ENCODE measurements around the gene ZNF763. TPM values are rescaled to one million over a fixed set of nuclear protein-coding genes. Genes with fewer than 3 reads are reported as not detected.

The ZNF763 gene
- total RNA-seq, 2 experiments from 2014 or later = 2.5 to 2.9 TPM

DNA sequence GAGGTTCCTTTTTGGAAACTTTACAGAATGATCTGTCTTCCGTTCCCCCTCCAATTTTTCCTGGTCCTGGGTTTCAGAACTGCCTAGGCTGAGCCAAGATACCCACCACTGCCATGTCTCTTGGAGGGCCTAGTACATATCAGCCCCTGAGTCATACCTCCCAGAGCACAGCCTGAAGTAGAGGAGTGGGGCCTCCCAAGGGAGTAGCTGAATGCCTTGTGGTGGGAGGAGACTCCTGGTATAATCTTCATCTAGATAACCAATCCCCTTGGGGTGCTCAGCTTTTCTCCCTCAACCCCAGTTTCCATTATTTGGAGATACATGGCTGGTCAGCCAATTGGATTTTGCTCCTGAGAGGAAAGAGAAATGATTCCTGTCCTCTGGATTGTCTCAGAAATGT, 30.3 kb downstream of the ZNF763 start:
- no peaks in the 10 kb centered on the region for H3K27me3 Mint-ChIP-seq
- intact Hi-C loops (cut with DNase I, micrococcal nuclease) = no loop called here
- H3K9me3 Mint-ChIP-seq = no peaks in the 10 kb centered on the region
- ATAC-seq (ENCODE audit: poor library complexity) (no peak), DNase-seq (no peak)
- no peak overlapping the region for H3K27ac Mint-ChIP-seq
- TF ChIP-seq, protein P1, sequence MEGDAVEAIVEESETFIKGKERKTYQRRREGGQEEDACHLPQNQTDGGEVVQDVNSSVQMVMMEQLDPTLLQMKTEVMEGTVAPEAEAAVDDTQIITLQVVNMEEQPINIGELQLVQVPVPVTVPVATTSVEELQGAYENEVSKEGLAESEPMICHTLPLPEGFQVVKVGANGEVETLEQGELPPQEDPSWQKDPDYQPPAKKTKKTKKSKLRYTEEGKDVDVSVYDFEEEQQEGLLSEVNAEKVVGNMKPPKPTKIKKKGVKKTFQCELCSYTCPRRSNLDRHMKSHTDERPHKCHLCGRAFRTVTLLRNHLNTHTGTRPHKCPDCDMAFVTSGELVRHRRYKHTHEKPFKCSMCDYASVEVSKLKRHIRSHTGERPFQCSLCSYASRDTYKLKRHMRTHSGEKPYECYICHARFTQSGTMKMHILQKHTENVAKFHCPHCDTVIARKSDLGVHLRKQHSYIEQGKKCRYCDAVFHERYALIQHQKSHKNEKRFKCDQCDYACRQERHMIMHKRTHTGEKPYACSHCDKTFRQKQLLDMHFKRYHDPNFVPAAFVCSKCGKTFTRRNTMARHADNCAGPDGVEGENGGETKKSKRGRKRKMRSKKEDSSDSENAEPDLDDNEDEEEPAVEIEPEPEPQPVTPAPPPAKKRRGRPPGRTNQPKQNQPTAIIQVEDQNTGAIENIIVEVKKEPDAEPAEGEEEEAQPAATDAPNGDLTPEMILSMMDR (IDR thresholded peaks at IDR 0.05) = no peak
- H3K4me3 Mint-ChIP-seq = no peak overlapping the region
- H3K27ac ChIP-seq (ENCODE audit: low read depth in 1 of 2, low read length in 2 of 2) = no peak overlapping the region
- POLR2A ChIA-PET = no interaction called here
- H3K36me3 Mint-ChIP-seq (ENCODE audit: low read depth) = peaks cover 40% of the 10 kb centered on the region
- no peaks in the 10 kb centered on the region for H3K36me3 ChIP-seq (ENCODE audit: insufficient read depth, low read length)
- peaks cover 9% of the 10 kb centered on the region for H3K4me1 ChIP-seq (ENCODE audit: insufficient read depth, low read length)
- no peak overlapping the region for H3K4me3 ChIP-seq (ENCODE audit: low read length)
- H3K9me3 ChIP-seq (ENCODE audit: control insufficient read depth in 1 of 2, insufficient read depth in 1 of 2, low read length in 2 of 2) = no peaks in the 10 kb centered on the region
- H3K27me3 ChIP-seq (ENCODE audit: control insufficient read depth in 1 of 2, insufficient read depth in 2 of 2, low read length in 2 of 2) = no peaks in the 10 kb centered on the region
- CTCF ChIA-PET = interaction anchor here (1.3 kb wide), 1 partner anchor 31 kb away, joined by 3 read pairs; no protein-coding TSS in a partner anchor
- H3K4me1 Mint-ChIP-seq (ENCODE audit: low read depth) = peaks cover 50% of the 10 kb centered on the region

DNA sequence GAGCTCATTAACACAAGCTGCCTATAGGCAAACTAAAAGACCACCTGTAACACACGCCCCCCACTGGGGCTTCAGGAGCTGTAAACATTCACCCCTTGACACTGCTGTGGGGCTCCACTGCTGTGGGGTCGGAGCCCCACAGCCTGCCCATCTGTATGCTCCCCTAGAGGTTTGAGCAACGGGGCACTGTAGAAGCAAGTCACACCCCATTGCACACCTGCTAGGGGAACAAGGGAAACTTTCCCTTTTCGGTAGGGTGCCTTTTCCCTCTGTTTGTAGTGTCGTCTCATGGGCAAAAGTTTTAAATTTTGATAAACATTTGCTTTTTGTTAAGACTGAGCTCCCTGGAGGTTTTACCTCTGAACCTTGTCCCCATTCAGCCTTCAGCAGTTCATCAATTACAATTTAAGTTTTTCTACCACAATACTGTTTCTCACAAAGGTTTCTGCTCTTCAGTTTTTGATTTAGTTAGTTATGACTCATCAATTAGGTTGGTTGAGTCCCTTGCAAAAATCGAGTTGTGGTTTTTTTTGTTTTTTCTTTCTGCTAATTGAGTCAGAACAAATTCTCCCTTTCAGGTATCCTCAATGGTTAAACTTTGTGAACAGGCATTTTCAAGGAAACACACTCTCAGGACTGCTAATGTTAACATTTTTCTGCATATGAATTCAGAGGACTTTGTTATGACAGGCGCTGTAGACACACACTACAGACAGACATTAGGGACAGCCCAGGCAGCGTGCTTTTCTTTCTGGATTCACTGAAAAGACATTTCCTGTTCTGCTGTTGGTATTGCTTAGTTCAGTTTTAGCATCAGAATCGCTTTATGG, 35.5 kb downstream of the ZNF763 start:
- H3K4me3 Mint-ChIP-seq = no peak overlapping the region

DNA sequence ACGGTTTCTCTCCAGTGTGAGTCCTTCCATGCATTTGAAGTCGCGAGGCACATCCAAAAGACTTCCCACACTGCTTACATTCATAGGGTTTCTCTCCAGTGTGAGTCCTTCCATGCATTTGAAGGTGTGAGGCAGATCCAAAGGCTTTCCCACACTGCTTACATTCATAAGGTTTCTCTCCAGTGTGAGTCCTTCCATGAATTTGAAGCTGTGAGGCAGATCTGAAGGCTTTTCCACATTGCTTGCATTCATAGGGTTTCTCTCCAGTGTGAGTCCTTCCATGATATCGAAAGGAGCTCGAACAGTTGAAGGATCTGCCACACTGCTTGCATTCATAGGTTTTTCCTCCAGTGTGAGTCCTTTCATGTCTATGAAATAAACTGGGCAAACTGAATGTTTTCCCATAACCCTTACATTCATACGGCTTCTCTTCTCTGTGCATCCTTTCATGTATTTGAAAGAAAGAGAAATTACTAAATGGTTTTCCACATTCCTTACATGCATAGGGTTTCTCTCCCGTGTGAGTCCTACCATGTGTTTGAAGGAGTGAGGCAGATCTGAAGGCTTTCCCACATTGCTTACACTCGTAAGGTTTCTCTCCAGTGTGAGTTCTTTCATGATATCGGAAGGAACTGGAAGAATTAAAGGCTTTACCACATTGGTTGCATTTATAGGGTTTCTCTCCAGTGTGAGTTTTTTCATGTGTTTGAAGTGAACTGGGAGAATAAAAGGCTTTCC, 50.3 kb downstream of the ZNF763 start:
- Mint-ChIP-seq H3K4me1 (ENCODE audit: low read depth) (no peaks in the 10 kb centered on the region), H3K9me3 (peaks cover 19% of the 10 kb centered on the region), H3K27me3 (no peaks in the 10 kb centered on the region), H3K36me3 (ENCODE audit: low read depth) (peaks cover 89% of the 10 kb centered on the region), H3K27ac (no peak overlapping the region), H3K4me3 (no peak overlapping the region)
- POLR2A ChIA-PET = no interaction called here
- TF ChIP-seq, protein P1 (IDR thresholded peaks at IDR 0.05) = no peak
- DNase-seq = no peak
- no peak for ATAC-seq (ENCODE audit: poor library complexity)
- Histone ChIP-seq H3K27ac (ENCODE audit: low read depth in 1 of 2, low read length in 2 of 2) (no peak overlapping the region), H3K36me3 (ENCODE audit: insufficient read depth, low read length) (peaks cover 33% of the 10 kb centered on the region), H3K4me3 (ENCODE audit: low read length) (no peak overlapping the region), H3K27me3 (ENCODE audit: control insufficient read depth in 1 of 2, insufficient read depth in 2 of 2, low read length in 2 of 2) (no peaks in the 10 kb centered on the region), H3K9me3 (ENCODE audit: control insufficient read depth in 1 of 2, insufficient read depth in 1 of 2, low read length in 2 of 2) (peaks cover 61 to 85% of the 10 kb centered on the region in 2 experiments), H3K4me1 (ENCODE audit: insufficient read depth, low read length) (no peaks in the 10 kb centered on the region)
- intact Hi-C loops (cut with DNase I, micrococcal nuclease) = no loop called here
- CTCF ChIA-PET = no interaction called here

More for the DNA sequence above, 35.5 kb downstream of the ZNF763 start:
- Histone ChIP-seq H3K4me3 (ENCODE audit: low read length) (no peak overlapping the region), H3K4me1 (ENCODE audit: insufficient read depth, low read length) (peaks cover 10% of the 10 kb centered on the region), H3K36me3 (ENCODE audit: insufficient read depth, low read length) (peaks cover 11% of the 10 kb centered on the region), H3K27me3 (ENCODE audit: control insufficient read depth in 1 of 2, insufficient read depth in 2 of 2, low read length in 2 of 2) (no peaks in the 10 kb centered on the region), H3K9me3 (ENCODE audit: control insufficient read depth in 1 of 2, insufficient read depth in 1 of 2, low read length in 2 of 2) (peaks cover 0 to 5% of the 10 kb centered on the region in 2 experiments), H3K27ac (ENCODE audit: low read depth in 1 of 2, low read length in 2 of 2) (no peak overlapping the region)
- ATAC-seq (ENCODE audit: poor library complexity) (no peak), DNase-seq (no peak)
- POLR2A ChIA-PET = no interaction called here
- Mint-ChIP-seq H3K4me1 (ENCODE audit: low read depth) (peaks cover 28% of the 10 kb centered on the region), H3K27ac (no peak overlapping the region), H3K36me3 (ENCODE audit: low read depth) (peaks cover 58% of the 10 kb centered on the region), H3K9me3 (no peaks in the 10 kb centered on the region), H3K27me3 (no peaks in the 10 kb centered on the region)
- CTCF ChIA-PET = no interaction called here
- intact Hi-C loops (cut with DNase I, micrococcal nuclease) = no loop called here
- TF ChIP-seq, protein P1 (IDR thresholded peaks at IDR 0.05) = no peak
